IMR-90 (cell line): ENCODE data around the gene GPC6. TPM values are rescaled to one million over a fixed set of nuclear protein-coding genes. Genes with fewer than 3 reads are reported as not detected.

Experiments
- ATAC-seq: fragments of 200-7000 bp; cut with Tn5 transposase; 2 replicates; pipeline ENCODE4 v1.9.1; 2020; ENCODE audit warnings: low read depth, mild to moderate bottlenecking, moderate library complexity
- BruUV-seq: library from RNA; stranded (reverse); fragments of 400-500 nt; replicated peaks from 2 replicates; lab custom pipeline; 2021; lab: Mats Ljungman, UMichigan
- CTCF ChIA-PET: fragments of 300-600 bp; formaldehyde crosslinking; extraction: SDS; loops from one replicate; lab custom pipeline; 2021; ENCODE audit warnings: antibody characterized with exemption; lab: Yijun Ruan, JAX
- POLR2A ChIA-PET: fragments of 300-600 bp; sonication (Branson Sonifier 250); formaldehyde crosslinking; loops from one replicate; lab custom pipeline; 2022; ENCODE audit warnings: antibody characterized with exemption; ENCODE audit not compliant: unreplicated experiment; lab: Charles Lee
- DNase-seq: peaks from one replicate; pipeline ENCODE4 v3.0.0; 2013
- H2AFZ ChIP-seq: replicated peaks from 2 replicates; pipeline ENCODE3; 2013; ENCODE audit warnings: low read length, mild to moderate bottlenecking; ENCODE audit not compliant: poor library complexity
- H2AK5ac ChIP-seq: 2 replicates; pipeline ENCODE4 v1.6.1; 2013; ENCODE audit warnings: low read depth, low read length, inconsistent platforms
- H2AK9ac ChIP-seq: replicated peaks from 2 replicates; pipeline ENCODE3; 2013; ENCODE audit warnings: mild to moderate bottlenecking, low read depth, low read length, moderate library complexity; ENCODE audit not compliant: poor library complexity
- H2BK120ac ChIP-seq: 2 replicates; pipeline ENCODE4 v1.6.1; 2013; ENCODE audit warnings: low read depth, low read length, inconsistent platforms
- H2BK15ac ChIP-seq: 3 replicates; pipeline ENCODE4 v1.6.1; 2013; ENCODE audit warnings: low read depth, low read length, inconsistent platforms
- H2BK20ac ChIP-seq: 2 replicates; pipeline ENCODE4 v1.6.1; 2013; ENCODE audit warnings: low read depth, mild to moderate bottlenecking, inconsistent platforms, low read length, moderate library complexity
- H2BK5ac ChIP-seq: 2 replicates; pipeline ENCODE4 v1.6.1; 2013; ENCODE audit warnings: mild to moderate bottlenecking, low read depth, low read length, inconsistent platforms; ENCODE audit not compliant: poor library complexity, severe bottlenecking
- H3K14ac ChIP-seq: replicated peaks from 2 replicates; pipeline ENCODE4 v1.6.1; 2013; ENCODE audit warnings: low read depth, low read length, inconsistent platforms
- H3K18ac ChIP-seq: 2 replicates; pipeline ENCODE4 v1.6.1; 2013; ENCODE audit warnings: low read depth, low read length, control low read depth
- H3K23ac ChIP-seq: 2 replicates; pipeline ENCODE4 v1.6.1; 2013; ENCODE audit warnings: low read depth, low read length, inconsistent platforms
- H3K27ac ChIP-seq: 2 replicates; pipeline ENCODE4 v1.5.1; 2013; ENCODE audit warnings: mild to moderate bottlenecking, control low read depth, low read length; ENCODE audit not compliant: insufficient read depth
- H3K27me3 ChIP-seq: 2 replicates; pipeline ENCODE4 v1.6.1; 2013; ENCODE audit warnings: low read length; ENCODE audit not compliant: control insufficient read depth, insufficient read depth
- H3K36me3 ChIP-seq: 2 replicates; pipeline ENCODE4 v1.6.1; 2013; ENCODE audit warnings: low read length, mixed read lengths; ENCODE audit not compliant: control insufficient read depth, insufficient read depth
- H3K4ac ChIP-seq: 2 replicates; pipeline ENCODE4 v1.6.1; 2013; ENCODE audit warnings: low read depth, low read length, inconsistent platforms
- H3K4me1 ChIP-seq: 2 replicates; pipeline ENCODE4 v1.6.1; 2013; ENCODE audit warnings: low read length, mixed read lengths; ENCODE audit not compliant: control insufficient read depth, insufficient read depth
- H3K4me2 ChIP-seq: 2 replicates; pipeline ENCODE4 v1.6.1; 2013; ENCODE audit warnings: low read depth, mild to moderate bottlenecking, control low read depth, low read length, moderate library complexity
- H3K4me3 ChIP-seq: 2 replicates; pipeline ENCODE4 v1.5.1; 2013; ENCODE audit warnings: low read depth, mild to moderate bottlenecking, control low read depth, low read length, moderate library complexity; ENCODE audit not compliant: insufficient read depth
- H3K56ac ChIP-seq: 2 replicates; pipeline ENCODE4 v1.6.1; 2013; ENCODE audit warnings: low read length, inconsistent platforms; ENCODE audit not compliant: insufficient read depth; ENCODE audit errors: extremely low read depth
- H3K79me1 ChIP-seq, 2 experiments: 2 replicates each; pipeline ENCODE4 v1.6.1; 2013; ENCODE audit warnings: low read length in 2 of 2, inconsistent platforms in 1 of 2, low read depth in 1 of 2
- H3K9ac ChIP-seq: 2 replicates; pipeline ENCODE4 v1.6.1; 2013; ENCODE audit warnings: low read depth, low read length, control low read depth
- H3K9me1 ChIP-seq: 2 replicates; pipeline ENCODE4 v1.6.1; 2013; ENCODE audit warnings: low read length, inconsistent platforms; ENCODE audit not compliant: insufficient read depth
- H3K9me3 ChIP-seq: 2 replicates; pipeline ENCODE4 v1.6.1; 2013; ENCODE audit warnings: low read length; ENCODE audit not compliant: control insufficient read depth, insufficient read depth
- H4K20me1 ChIP-seq: 2 replicates; pipeline ENCODE4 v1.6.1; 2013; ENCODE audit warnings: low read length, inconsistent platforms; ENCODE audit not compliant: insufficient read depth
- H4K5ac ChIP-seq: 2 replicates; pipeline ENCODE4 v1.6.1; 2013; ENCODE audit warnings: mild to moderate bottlenecking, low read depth, low read length, control low read depth
- H4K8ac ChIP-seq, 2 experiments: 2 replicates each; pipeline ENCODE4 v1.6.1; 2013; ENCODE audit warnings: low read depth in 2 of 2, low read length in 2 of 2, control low read depth in 1 of 2, inconsistent platforms in 1 of 2
- H4K91ac ChIP-seq: 2 replicates; pipeline ENCODE4 v1.6.1; 2013; ENCODE audit warnings: low read depth, low read length, inconsistent platforms; ENCODE audit not compliant: insufficient read depth
- BHLHE40 ChIP-seq: fragments of 150-350 bp; IDR thresholded peaks from 2 replicates; pipeline ENCODE4 v1.6.1; 2016; ENCODE audit warnings: mild to moderate bottlenecking, low read depth, low read length
- CHD1 ChIP-seq: IDR thresholded peaks from 2 replicates; pipeline ENCODE4 v1.6.1; 2012; ENCODE audit warnings: low read depth, low read length, improper control_type of control experiment
- CTCF ChIP-seq: conservative IDR thresholded peaks from 2 replicates; pipeline ENCODE4 v1.5.1; 2012; ENCODE audit warnings: mild to moderate bottlenecking, low read depth, low read length, improper control_type of control experiment
- FOS ChIP-seq: fragments of 150-350 bp; IDR thresholded peaks from 2 replicates; pipeline ENCODE4 v1.6.1; 2016; ENCODE audit warnings: low read depth, low read length
- MAFK ChIP-seq: IDR thresholded peaks from 2 replicates; pipeline ENCODE4 v1.6.1; 2012; ENCODE audit warnings: low read depth, low read length, improper control_type of control experiment
- MAZ ChIP-seq: IDR thresholded peaks from 2 replicates; pipeline ENCODE4 v1.6.1; 2012; ENCODE audit warnings: low read depth, mild to moderate bottlenecking, low read length, improper control_type of control experiment, moderate library complexity, borderline replicate concordance
- NFE2L2 ChIP-seq: fragments of 150-350 bp; IDR thresholded peaks from 2 replicates; pipeline ENCODE4 v1.6.1; 2016; ENCODE audit warnings: low read depth, mild to moderate bottlenecking, low read length
- POLR2A ChIP-seq: IDR thresholded peaks from 2 replicates; pipeline ENCODE4 v1.6.1; 2012; ENCODE audit warnings: mild to moderate bottlenecking, low read depth, low read length
- RAD21 ChIP-seq: IDR thresholded peaks from 2 replicates; pipeline ENCODE4 v1.6.1; 2012; ENCODE audit warnings: low read length, improper control_type of control experiment
- SMC3 ChIP-seq: fragments of 150-350 bp; IDR thresholded peaks from 2 replicates; pipeline ENCODE4 v1.6.1; 2016; ENCODE audit warnings: low read depth, mild to moderate bottlenecking, antibody characterized with exemption, low read length, moderate library complexity
- WGBS, 2 experiments: methylation state at CpG; one replicate each; pipeline versions ENCODE4 v1.1.5 to v1.1.7; 2013; ENCODE audit warnings: missing lambda C conversion rate in 2 of 2; ENCODE audit not compliant: insufficient read length in 1 of 2; ENCODE audit errors: extremely low coverage in 2 of 2; 5-methylcytosine and 5-hydroxymethylcytosine counted together
- dilution Hi-C: fragments of 300-500 bp; cut with HindIII; formaldehyde crosslinking; loops from one replicate; pipeline ENCODE4 v1.14.3; 2018; ENCODE audit warnings: low sequenced_read_pairs; ENCODE audit not compliant: unreplicated experiment
- in situ Hi-C: fragments of 300-500 bp; cut with MboI; formaldehyde crosslinking; loops from 3 replicates; pipeline ENCODE4 v1.14.3; 2019; ENCODE audit warnings: low sequenced_read_pairs, inconsistent platforms, mixed read lengths
- intact Hi-C: fragments of 100-400 bp; cut with micrococcal nuclease; formaldehyde crosslinking; loops from 2 replicates; pipeline ENCODE4 v1.10.0; 2022
- polyA plus RNA-seq, 3 experiments: library from polyadenylated mRNA; depleted of rRNA; stranded (reverse); fragments of >200 nt; gene quantifications; 2 replicates each; pipeline ENCODE4 v1.2.3, GENCODE V29; 2012; ENCODE audit warnings: low replicate concordance in 1 of 3
- total RNA-seq: library from RNA; depleted of rRNA; stranded (reverse); fragments of >200 nt; gene quantifications from 2 replicates; pipeline ENCODE4 v1.2.3, GENCODE V29; 2012

Gene GPC6
- total and polyA plus RNA-seq, 2 of the 4 experiments (the other 2 are of a cell fraction) = 14.9 to 39.4 TPM

- H3K4me2 ChIP-seq = no peak overlapping the region
- no peak overlapping the region for H3K23ac ChIP-seq
- DNase-seq (no peak), ATAC-seq (no peak)
- H3K36me3 ChIP-seq = no peaks in the 10 kb centered on the region
- H2AFZ ChIP-seq = no peak overlapping the region
- no peaks in the 10 kb centered on the region for H3K79me1 ChIP-seq
- no peak overlapping the region for H2AK9ac ChIP-seq
- CTCF ChIA-PET = no interaction called here
- H3K9me1 ChIP-seq = no peaks in the 10 kb centered on the region
- no peaks in the 10 kb centered on the region for H4K20me1 ChIP-seq
- no peak overlapping the region for H2BK5ac ChIP-seq
- intact Hi-C loops = no loop called here
- H3K9ac ChIP-seq = no peak overlapping the region
- H3K14ac ChIP-seq = no peak overlapping the region
- no peak for TF ChIP-seq NFE2L2
- no peak for TF ChIP-seq POLR2A
- TF ChIP-seq CTCF = no peak
- TF ChIP-seq MAZ = no peak
- no peak for TF ChIP-seq FOS
- no peak for TF ChIP-seq BHLHE40
- no peak for TF ChIP-seq SMC3
- TF ChIP-seq RAD21 = no peak
- TF ChIP-seq CHD1 = no peak
- TF ChIP-seq MAFK = no peak
- 33% methylated on average over 3 of the region's 6 CpGs; no CpG with 5 or more reads in 1 of the 2 experiments for WGBS, 2 experiments
- no peak overlapping the region for H2AK5ac ChIP-seq
- no peak overlapping the region for H3K4me3 ChIP-seq
- POLR2A ChIA-PET = no interaction called here
- no peaks in the 10 kb centered on the region for H3K4me1 ChIP-seq
- dilution Hi-C loops = no loop called here
- no peak overlapping the region for H2BK120ac ChIP-seq
- no peak overlapping the region for H3K18ac ChIP-seq
- H2BK15ac ChIP-seq = no peak overlapping the region
- H4K5ac ChIP-seq = no peak overlapping the region
- H3K9me3 ChIP-seq = no peaks in the 10 kb centered on the region
- no peak overlapping the region for H3K27ac ChIP-seq
- H2BK20ac ChIP-seq = no peak overlapping the region
- H3K27me3 ChIP-seq = no peaks in the 10 kb centered on the region
- in situ Hi-C loops = no loop called here
- no peak overlapping the region for H4K8ac ChIP-seq
- H3K56ac ChIP-seq = no peak overlapping the region
- H4K91ac ChIP-seq = no peak overlapping the region
- BruUV-seq = no TSS peak
- H3K4ac ChIP-seq = no peak overlapping the region
Measured at GRCh38 chr13:94006296-94006695, 779.7 kb downstream of the GPC6 start.
